Fibroblast of the aortic adventitia (primary cell): ENCODE measurements around the gene ARF3. TPM values are rescaled to one million over a fixed set of nuclear protein-coding genes. Genes with fewer than 3 reads are reported as not detected.

Experiments
- DNase-seq: peaks from one replicate; pipeline ENCODE4 v3.0.0-alpha.2; 2010; ENCODE audit warnings: low read depth
- H3K4me3 ChIP-seq: 2 replicates; pipeline ENCODE4 v1.5.1; 2011; ENCODE audit warnings: low read depth, mild to moderate bottlenecking, control low read depth, low read length, moderate library complexity
- total RNA-seq: library from RNA; depleted of rRNA; stranded (reverse); fragments of >200 nt; gene quantifications from 2 replicates; pipeline ENCODE4 v1.2.3, GENCODE V29; 2012; ENCODE audit warnings: low replicate concordance
- TF ChIP-seq, protein P1 (sequence below): IDR thresholded peaks from 2 replicates; pipeline ENCODE4 v1.5.1; 2011; ENCODE audit warnings: mild to moderate bottlenecking, low read length, control low read depth, inconsistent platforms; ENCODE audit not compliant: insufficient read depth

Gene ARF3
- total RNA-seq, 1 donor: 65.3 TPM

DNA sequence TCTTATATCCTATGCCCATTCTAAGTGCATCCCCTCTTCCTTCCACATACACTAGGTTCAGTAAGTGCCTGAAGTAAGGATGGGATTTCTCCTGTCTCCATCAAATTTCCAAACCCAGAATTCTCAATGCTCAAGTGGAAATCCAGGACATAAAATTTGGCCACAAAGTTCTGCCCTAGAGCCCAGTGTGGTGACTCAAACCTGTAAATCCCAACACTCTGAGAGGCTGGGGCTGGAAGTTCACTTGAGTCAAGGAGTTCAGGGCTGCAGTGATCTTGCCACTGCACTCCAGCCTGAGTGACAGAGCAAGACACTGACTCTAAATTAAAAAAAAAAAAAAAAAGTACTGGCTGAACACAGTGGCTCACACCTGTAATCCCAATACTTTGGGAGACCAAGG, 4.5 kb upstream of the ARF3 start:
- H3K4me3 ChIP-seq: no peak overlapping the region
- TF ChIP-seq, protein P1, sequence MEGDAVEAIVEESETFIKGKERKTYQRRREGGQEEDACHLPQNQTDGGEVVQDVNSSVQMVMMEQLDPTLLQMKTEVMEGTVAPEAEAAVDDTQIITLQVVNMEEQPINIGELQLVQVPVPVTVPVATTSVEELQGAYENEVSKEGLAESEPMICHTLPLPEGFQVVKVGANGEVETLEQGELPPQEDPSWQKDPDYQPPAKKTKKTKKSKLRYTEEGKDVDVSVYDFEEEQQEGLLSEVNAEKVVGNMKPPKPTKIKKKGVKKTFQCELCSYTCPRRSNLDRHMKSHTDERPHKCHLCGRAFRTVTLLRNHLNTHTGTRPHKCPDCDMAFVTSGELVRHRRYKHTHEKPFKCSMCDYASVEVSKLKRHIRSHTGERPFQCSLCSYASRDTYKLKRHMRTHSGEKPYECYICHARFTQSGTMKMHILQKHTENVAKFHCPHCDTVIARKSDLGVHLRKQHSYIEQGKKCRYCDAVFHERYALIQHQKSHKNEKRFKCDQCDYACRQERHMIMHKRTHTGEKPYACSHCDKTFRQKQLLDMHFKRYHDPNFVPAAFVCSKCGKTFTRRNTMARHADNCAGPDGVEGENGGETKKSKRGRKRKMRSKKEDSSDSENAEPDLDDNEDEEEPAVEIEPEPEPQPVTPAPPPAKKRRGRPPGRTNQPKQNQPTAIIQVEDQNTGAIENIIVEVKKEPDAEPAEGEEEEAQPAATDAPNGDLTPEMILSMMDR: no peak
- no peak for DNase-seq

DNA sequence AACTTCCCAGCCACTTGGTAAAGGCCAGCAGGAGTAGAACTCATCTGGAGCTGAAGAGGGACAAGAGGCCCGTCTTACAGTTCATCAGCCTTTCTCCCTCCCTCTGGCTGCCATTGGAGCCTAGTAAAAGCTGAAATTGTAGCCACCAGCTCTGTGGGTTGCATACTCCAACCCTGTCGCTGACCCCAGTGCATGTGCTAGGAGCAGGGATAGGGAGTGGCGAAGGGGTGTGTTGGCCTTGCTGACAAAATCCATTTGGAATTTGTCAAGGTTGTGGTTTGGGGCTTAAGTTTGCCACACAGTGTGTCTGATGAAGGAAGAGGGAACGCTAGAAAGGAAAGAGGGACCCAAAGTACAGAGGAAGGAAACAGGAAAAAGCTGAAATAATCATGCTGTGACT, 4.0 kb upstream of the ARF3 start:
- TF ChIP-seq, protein P1: no peak
- no peak overlapping the region for H3K4me3 ChIP-seq
- DNase-seq: no peak

DNA sequence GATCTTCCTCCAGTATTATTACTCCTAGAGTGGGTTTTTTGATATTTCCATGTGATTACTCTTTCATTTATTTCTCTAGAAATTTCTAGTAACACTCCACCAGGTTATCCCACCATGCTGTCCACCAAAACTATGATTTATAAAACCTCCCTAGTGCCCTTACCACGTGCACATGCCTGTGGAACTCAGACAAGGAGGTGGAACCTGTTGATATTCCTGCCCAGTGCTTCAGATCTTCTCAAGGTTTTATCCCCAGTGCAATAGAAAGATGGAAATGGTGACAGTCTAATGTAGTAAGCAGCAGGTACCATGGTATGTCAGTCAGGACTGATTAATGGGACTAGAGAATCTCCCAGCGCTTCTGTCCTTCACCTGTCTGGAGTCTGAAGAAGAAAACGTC, 3.5 kb upstream of the ARF3 start:
- TF ChIP-seq, protein P1: no peak
- H3K4me3 ChIP-seq: no peak overlapping the region

DNA sequence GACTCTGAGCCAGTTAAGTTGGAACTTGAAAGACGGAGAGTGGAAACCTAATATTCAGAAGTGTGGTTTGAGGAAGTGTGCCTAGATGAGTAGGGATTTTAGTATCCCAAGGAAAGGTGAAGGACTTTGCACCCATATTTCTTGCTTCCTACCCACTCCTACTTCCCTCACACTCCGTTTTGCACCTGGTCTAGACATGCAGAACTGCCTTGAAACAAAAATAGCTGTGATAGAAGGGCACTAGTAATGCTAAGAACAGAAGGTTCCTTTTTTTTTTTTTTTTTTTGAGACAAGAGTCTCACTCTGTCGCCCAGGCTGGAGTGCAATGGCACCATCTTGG, 732 bp upstream of the ARF3 start:
- no peak for DNase-seq
- TF ChIP-seq, protein P1: no peak
- peak overlapping the region; percentile 97 for H3K4me3 ChIP-seq

More for the DNA sequence above, 3.5 kb upstream of the ARF3 start:
- no peak for DNase-seq

DNA sequence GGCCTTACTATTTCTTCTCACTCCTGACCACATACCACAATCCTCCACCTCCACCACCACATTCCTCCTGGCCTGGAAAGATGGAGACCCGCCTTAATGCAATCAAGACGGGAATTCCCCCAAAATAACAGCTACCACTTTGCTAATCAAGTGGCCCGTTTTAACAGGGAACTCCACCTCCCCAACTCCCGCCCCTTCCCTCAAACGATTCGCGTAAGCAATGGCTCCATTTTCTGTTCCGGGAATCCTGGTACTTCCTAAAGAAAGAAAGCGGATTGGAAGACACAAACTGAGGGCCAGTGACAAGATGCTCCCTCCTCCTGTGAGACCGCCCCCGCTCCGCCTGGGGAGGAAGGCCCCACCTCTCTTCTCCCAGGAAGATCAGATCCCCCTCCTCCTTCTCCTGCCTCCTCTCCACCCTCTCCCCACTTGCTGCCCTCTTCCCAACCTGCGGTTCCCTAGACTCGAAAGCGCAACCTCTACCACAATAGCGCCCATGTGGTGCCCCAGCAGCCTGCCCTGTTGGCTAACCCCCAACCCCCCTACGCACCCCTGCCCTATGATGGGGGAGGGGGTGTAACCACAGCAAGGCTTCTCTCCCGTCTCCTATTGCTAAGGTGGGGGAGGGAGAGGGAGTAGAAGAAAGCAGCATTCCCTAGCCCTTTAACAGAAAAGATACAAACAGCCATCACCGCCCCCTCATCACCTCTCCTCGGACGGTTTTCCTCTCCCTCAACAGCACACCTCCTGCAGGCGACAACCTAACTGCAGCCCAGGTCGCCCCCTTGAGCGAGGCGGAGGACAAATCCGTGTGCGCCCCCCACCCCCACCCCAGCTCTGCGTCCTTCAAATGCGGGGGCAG, 777 bp downstream of the ARF3 start:
- peak; percentile 96 for DNase-seq
- peak overlapping the region; percentile 97 for H3K4me3 ChIP-seq
- TF ChIP-seq, protein P1: no peak

DNA sequence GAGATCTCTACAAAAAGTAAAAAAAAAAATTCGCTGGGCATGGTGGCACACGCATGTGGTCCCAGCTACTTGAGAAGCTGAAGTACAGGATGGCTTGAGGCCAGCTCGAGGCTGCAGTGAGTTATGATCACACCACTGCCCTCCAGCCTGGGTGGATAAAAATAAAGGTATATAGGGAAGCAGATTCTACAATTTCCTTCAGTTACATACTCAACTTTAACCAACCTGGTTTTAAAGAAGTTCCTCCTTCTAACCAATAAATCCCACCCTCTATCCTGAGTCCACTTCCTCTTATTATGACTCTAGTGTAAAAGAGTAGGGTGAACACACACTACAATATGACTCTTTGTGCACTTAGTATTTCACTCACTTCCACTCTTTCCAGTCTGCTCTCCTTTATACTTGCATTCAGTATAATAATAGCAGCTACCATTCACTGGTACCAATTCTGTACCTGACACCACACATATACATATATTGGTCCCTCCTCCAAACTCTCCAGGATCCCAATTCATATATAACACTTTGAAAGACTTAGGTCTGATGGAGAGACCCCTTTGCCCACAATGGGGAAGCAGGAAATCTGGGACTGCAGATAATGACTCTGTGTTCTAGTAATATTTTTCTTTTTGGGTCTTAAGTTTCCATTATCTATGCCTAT, 2.3 kb downstream of the ARF3 start:
- no peak overlapping the region for H3K4me3 ChIP-seq
- DNase-seq: no peak
- TF ChIP-seq, protein P1: no peak

DNA sequence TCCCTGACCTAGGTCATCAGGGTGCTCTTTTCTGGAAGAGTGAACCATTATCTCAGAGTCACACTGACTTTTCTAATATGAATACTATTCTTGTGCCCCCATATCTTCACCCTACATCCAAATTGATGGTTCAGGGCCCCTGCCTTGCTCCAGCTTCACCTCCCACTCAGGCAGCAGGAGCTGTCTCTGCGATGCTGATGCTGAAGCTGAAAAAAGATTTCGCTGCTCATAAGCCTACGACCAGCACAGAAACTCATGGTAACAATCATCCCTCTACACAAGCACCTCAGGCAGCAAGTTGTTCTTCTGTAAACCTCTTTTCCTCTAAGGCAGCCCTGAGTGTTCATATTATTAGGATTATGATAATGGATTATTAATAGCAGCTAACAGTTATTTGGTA, 3.2 kb downstream of the ARF3 start:
- TF ChIP-seq, protein P1: no peak
- no peak for DNase-seq
- H3K4me3 ChIP-seq: no peak overlapping the region
